Smooth muscle cell (in vitro differentiated cells): ENCODE data around the gene UGT1A6. TPM values are rescaled to one million over a fixed set of nuclear protein-coding genes. Genes with fewer than 3 reads are reported as not detected.

ENCODE experiments used
- DNase-seq: peaks from one replicate; lab custom pipeline; 2025; ENCODE audit not compliant: unreplicated experiment; lab: John Stamatoyannopoulos, UW
- H2AFZ ChIP-seq: fragments of 200-600 bp; sonication (generic); 2 replicates; pipeline ENCODE4 v1.6.0; 2016; ENCODE audit warnings: antibody characterized with exemption, low read depth, mild to moderate bottlenecking
- H3F3A ChIP-seq: fragments of 200-600 bp; sonication (generic); 2 replicates; pipeline ENCODE4 v1.6.0; 2017; ENCODE audit warnings: antibody characterized with exemption, low read depth
- H3K27ac ChIP-seq: fragments of 200-600 bp; sonication (generic); 2 replicates; pipeline ENCODE4 v1.5.1; 2016; ENCODE audit warnings: low read depth, mild to moderate bottlenecking
- H3K27me3 ChIP-seq: fragments of 200-600 bp; sonication (generic); 2 replicates; pipeline ENCODE4 v1.6.1; 2016; ENCODE audit warnings: low read depth, mild to moderate bottlenecking
- H3K36me3 ChIP-seq: fragments of 200-600 bp; sonication (generic); 2 replicates; pipeline ENCODE4 v1.5.1; 2016; ENCODE audit warnings: low read depth
- H3K4me1 ChIP-seq: fragments of 200-600 bp; sonication (generic); 2 replicates; pipeline ENCODE4 v1.5.1; 2016; ENCODE audit warnings: low read depth
- H3K4me2 ChIP-seq: fragments of 200-600 bp; sonication (generic); 2 replicates; pipeline ENCODE4 v1.6.0; 2016; ENCODE audit warnings: mild to moderate bottlenecking
- H3K4me3 ChIP-seq: fragments of 200-600 bp; sonication (generic); 2 replicates; pipeline ENCODE4 v1.5.1; 2016; ENCODE audit warnings: mild to moderate bottlenecking
- H3K79me2 ChIP-seq: fragments of 200-600 bp; sonication (generic); 2 replicates; pipeline ENCODE4 v1.6.0; 2016; ENCODE audit warnings: low read depth, mild to moderate bottlenecking
- H3K9ac ChIP-seq: fragments of 200-600 bp; sonication (generic); 2 replicates; pipeline ENCODE4 v1.6.0; 2016; ENCODE audit warnings: low read depth
- H3K9me3 ChIP-seq: fragments of 200-600 bp; sonication (generic); replicated peaks from 2 replicates; pipeline ENCODE4 v1.5.1; 2016; ENCODE audit warnings: low read depth
- H4K20me1 ChIP-seq: fragments of 200-600 bp; sonication (generic); 2 replicates; pipeline ENCODE4 v1.6.0; 2016; ENCODE audit warnings: low read depth
- CTCF ChIP-seq: fragments of 200-600 bp; sonication (generic); IDR thresholded peaks from 2 replicates; pipeline ENCODE4 v1.5.1; 2017; ENCODE audit warnings: borderline replicate concordance, mild to moderate bottlenecking, antibody characterized with exemption; ENCODE audit not compliant: insufficient read depth, poor library complexity, severe bottlenecking
- WGBS: methylation state at CpG from one replicate; pipeline ENCODE4 v1.1.7; 2016; ENCODE audit warnings: low lambda C conversion rate; 5-methylcytosine and 5-hydroxymethylcytosine counted together
- polyA plus RNA-seq: library from polyadenylated mRNA; unstranded; fragments of >200 nt; fragmentation: Nextera tagmentation; extraction: Ambion mirVana; gene quantifications from 2 replicates; pipeline ENCODE4 v1.2.1, GENCODE V29; 2016
- total RNA-seq: library from RNA; depleted of rRNA; stranded (reverse); fragments of >200 nt; gene quantifications from 2 replicates; pipeline ENCODE4 v1.2.3, GENCODE V29; 2014

The UGT1A6 gene
- total and polyA plus RNA-seq, 2 experiments from 2014 or later, result 0.63 TPM; not detected in 1

- H3K4me2 ChIP-seq, result no peak overlapping the region
- no peaks in the 10 kb centered on the region for H4K20me1 ChIP-seq
- H3K9me3 ChIP-seq, result no peaks in the 10 kb centered on the region
- no peak for TF ChIP-seq CTCF
- H2AFZ ChIP-seq, result no peak overlapping the region
- no peaks in the 10 kb centered on the region for H3K4me1 ChIP-seq
- no peaks in the 10 kb centered on the region for H3K36me3 ChIP-seq
- H3K9ac ChIP-seq, result no peak overlapping the region
- no peaks in the 10 kb centered on the region for H3K79me2 ChIP-seq
- no peak overlapping the region for H3K4me3 ChIP-seq
- WGBS, result 88% methylated on average over 11 of the region's 11 CpGs
- no peaks in the 10 kb centered on the region for H3K27me3 ChIP-seq
- no peak overlapping the region for H3K27ac ChIP-seq
- DNase-seq, result no peak
- H3F3A ChIP-seq, result no peaks in the 10 kb centered on the region
These were observed 952 bp upstream of the UGT1A6 start for GRCh38 chr2:233691443-233692433.

- no peak overlapping the region for H2AFZ ChIP-seq
- no peaks in the 10 kb centered on the region for H3K4me1 ChIP-seq
- H3F3A ChIP-seq, result no peaks in the 10 kb centered on the region
- H3K4me2 ChIP-seq, result no peak overlapping the region
- no peaks in the 10 kb centered on the region for H4K20me1 ChIP-seq
- H3K27ac ChIP-seq, result no peak overlapping the region
- no peaks in the 10 kb centered on the region for H3K27me3 ChIP-seq
- H3K79me2 ChIP-seq, result no peaks in the 10 kb centered on the region
- no peak overlapping the region for H3K9ac ChIP-seq
- DNase-seq, result no peak
- no peaks in the 10 kb centered on the region for H3K36me3 ChIP-seq
- no peak for TF ChIP-seq CTCF
- H3K4me3 ChIP-seq, result no peak overlapping the region
- H3K9me3 ChIP-seq, result no peaks in the 10 kb centered on the region
- WGBS, result 93% methylated on average over 6 of the region's 6 CpGs
These were observed 1.3 kb downstream of the UGT1A6 start for GRCh38 chr2:233693963-233694362.

GRCh38 chr2:233698740-233699139 lies 6.0 kb downstream of the UGT1A6 start:
- peaks cover 14% of the 10 kb centered on the region for H3K4me1 ChIP-seq
- no peaks in the 10 kb centered on the region for H3K36me3 ChIP-seq
- H3K4me2 ChIP-seq, result no peak overlapping the region
- H2AFZ ChIP-seq, result no peak overlapping the region
- TF ChIP-seq CTCF, result no peak
- H3K79me2 ChIP-seq, result no peaks in the 10 kb centered on the region
- H3K27me3 ChIP-seq, result no peaks in the 10 kb centered on the region
- no peaks in the 10 kb centered on the region for H3K9me3 ChIP-seq
- no peak for DNase-seq
- peaks cover 12% of the 10 kb centered on the region for H3F3A ChIP-seq
- WGBS, result 97% methylated on average over 4 of the region's 4 CpGs
- no peak overlapping the region for H3K27ac ChIP-seq
- H3K9ac ChIP-seq, result no peak overlapping the region
- H3K4me3 ChIP-seq, result no peak overlapping the region
- H4K20me1 ChIP-seq, result no peaks in the 10 kb centered on the region
